Liver (tissue), 9 donors: ENCODE results near the gene ATM. TPM values are rescaled to one million over a fixed set of nuclear protein-coding genes. Genes with fewer than 3 reads are reported as not detected.

Experiments used
- DNase-seq: peaks from one replicate; pipeline ENCODE4 v3.0.0-alpha.2; 2017; ENCODE audit warnings: low spot score
- H3K27ac ChIP-seq, 2 donors: one replicate each; pipeline ENCODE4 v1.7.0; 2013; ENCODE audit warnings: inconsistent platforms in 2 of 2, low read length in 2 of 2, control low read depth in 1 of 2, low read depth in 1 of 2, mild to moderate bottlenecking in 1 of 2
- H3K27me3 ChIP-seq, 4 donors: one replicate each; pipeline versions ENCODE4 v1.6.1 to v1.7.0; 2013; ENCODE audit warnings: low read length in 3 of 4, inconsistent platforms in 1 of 4, mild to moderate bottlenecking in 1 of 4, moderate library complexity in 1 of 4; ENCODE audit not compliant: control insufficient read depth in 4 of 4, insufficient read depth in 4 of 4
- H3K36me3 ChIP-seq, 4 donors: one replicate each; pipeline versions ENCODE4 v1.6.1 to v1.7.0; 2013; ENCODE audit warnings: low read length in 3 of 4, mild to moderate bottlenecking in 3 of 4, low read depth in 1 of 4, moderate library complexity in 1 of 4; ENCODE audit not compliant: control insufficient read depth in 4 of 4, insufficient read depth in 3 of 4
- H3K4me1 ChIP-seq, 4 donors: one replicate each; pipeline versions ENCODE4 v1.6.1 to v1.7.0; 2013; ENCODE audit warnings: low read length in 3 of 4, mild to moderate bottlenecking in 3 of 4, moderate library complexity in 1 of 4; ENCODE audit not compliant: control insufficient read depth in 4 of 4, insufficient read depth in 4 of 4
- H3K4me3 ChIP-seq, 3 donors: one replicate each; pipeline versions ENCODE4 v1.6.1 to v1.7.0; 2013; ENCODE audit warnings: low read length in 3 of 3, control low read depth in 1 of 3, low read depth in 1 of 3, mild to moderate bottlenecking in 1 of 3
- H3K9ac ChIP-seq, 2 donors: one replicate each; pipeline ENCODE4 v1.7.0; 2013; ENCODE audit warnings: low read length in 2 of 2, mild to moderate bottlenecking in 2 of 2, moderate library complexity in 2 of 2, control low read depth in 1 of 2, low read depth in 1 of 2
- H3K9me3 ChIP-seq, 4 donors: one replicate each; pipeline versions ENCODE4 v1.6.1 to v1.7.0; 2013; ENCODE audit warnings: low read length in 3 of 4; ENCODE audit not compliant: control insufficient read depth in 4 of 4
- ATF3 ChIP-seq: IDR thresholded peaks from 2 replicates; pipeline ENCODE4 v1.6.1; 2016; ENCODE audit warnings: antibody characterized with exemption
- CTCF ChIP-seq: fragments of 150-350 bp; IDR thresholded peaks from 2 replicates; pipeline ENCODE4 v1.5.1; 2017; ENCODE audit warnings: improper control_type of control experiment, low read depth, low read length; ENCODE audit not compliant: missing input control
- EGR1 ChIP-seq, 2 donors: IDR thresholded peaks; 2 replicates each; pipeline ENCODE4 v1.6.1; 2016 to 2018; ENCODE audit warnings: antibody characterized with exemption in 2 of 2, low read depth in 2 of 2
- FOXA1 ChIP-seq: IDR thresholded peaks from 2 replicates; pipeline ENCODE4 v1.6.1; 2016; ENCODE audit warnings: antibody characterized with exemption
- FOXA2 ChIP-seq: IDR thresholded peaks from 2 replicates; pipeline ENCODE4 v1.6.1; 2016; ENCODE audit warnings: antibody characterized with exemption
- GABPA ChIP-seq, 2 donors: IDR thresholded peaks in 1 of 2; conservative IDR thresholded peaks in 1 of 2; 2 replicates each; pipeline ENCODE4 v1.6.1; 2016; ENCODE audit warnings: antibody characterized with exemption in 2 of 2, mild to moderate bottlenecking in 1 of 2, moderate library complexity in 1 of 2
- HNF4A ChIP-seq, 2 donors: conservative IDR thresholded peaks; 2 replicates each; pipeline ENCODE4 v1.6.1; 2016; ENCODE audit warnings: antibody characterized with exemption in 2 of 2, mild to moderate bottlenecking in 2 of 2
- JUND ChIP-seq, 2 donors: IDR thresholded peaks; 2 replicates each; pipeline ENCODE4 v1.6.1; 2016; ENCODE audit warnings: antibody characterized with exemption in 2 of 2
- MAX ChIP-seq: IDR thresholded peaks from 2 replicates; pipeline ENCODE4 v1.6.1; 2016; ENCODE audit warnings: antibody characterized with exemption
- NR2F2 ChIP-seq: IDR thresholded peaks from 2 replicates; pipeline ENCODE4 v1.6.1; 2016; ENCODE audit warnings: antibody characterized with exemption
- RAD21 ChIP-seq, 2 donors: IDR thresholded peaks; 2 replicates each; pipeline ENCODE4 v1.6.1; 2016; ENCODE audit warnings: antibody characterized with exemption in 2 of 2, mild to moderate bottlenecking in 2 of 2
- REST ChIP-seq: IDR thresholded peaks from 2 replicates; pipeline ENCODE4 v1.6.1; 2016; ENCODE audit warnings: antibody characterized with exemption, mild to moderate bottlenecking
- RXRA ChIP-seq, 2 donors: IDR thresholded peaks; 2 replicates each; pipeline ENCODE4 v1.6.1; 2017 to 2018; ENCODE audit warnings: antibody characterized with exemption in 2 of 2, mild to moderate bottlenecking in 1 of 2
- SP1 ChIP-seq: IDR thresholded peaks from 2 replicates; pipeline ENCODE4 v1.6.1; 2018; ENCODE audit warnings: antibody characterized with exemption, mild to moderate bottlenecking
- YY1 ChIP-seq: IDR thresholded peaks from 2 replicates; pipeline ENCODE4 v1.6.1; 2016; ENCODE audit warnings: antibody characterized with exemption, mild to moderate bottlenecking
- ZBTB33 ChIP-seq: IDR thresholded peaks from 2 replicates; pipeline ENCODE4 v1.6.1; 2016; ENCODE audit warnings: antibody characterized with exemption
- WGBS: extraction: QIAGEN DNeasy Blood & Tissue Kit; methylation state at CpG from one replicate; pipeline ENCODE4 v1.1.7; 2013; 5-methylcytosine and 5-hydroxymethylcytosine counted together
- polyA plus RNA-seq, 2 donors: library from polyadenylated mRNA; stranded (reverse) in 1 of 2; unstranded in 1 of 2; fragments of 200-250 nt in 1 of 2; fragments of >200 nt in 1 of 2; fragmentation: Nextera tagmentation in 1 of 2; extraction: Ambion mirVana in 1 of 2; gene quantifications; one replicate each; pipeline versions ENCODE4 v1.2.1 to v1.2.3, GENCODE V29; 2013 to 2015
- total RNA-seq, 2 donors: library from RNA; depleted of rRNA; stranded (reverse); fragments of >200 nt; gene quantifications; one replicate each; pipeline ENCODE4 v1.2.3, GENCODE V29; 2014
- donor health status: healthy.
- donor health status: healthy.
- donor health status: healthy.
- donor health status: healthy.
- donor health status: healthy.

ATM gene
- total and polyA plus RNA-seq, 4 donors, result 9.9 to 65.7 (median 20.9) TPM

DNA sequence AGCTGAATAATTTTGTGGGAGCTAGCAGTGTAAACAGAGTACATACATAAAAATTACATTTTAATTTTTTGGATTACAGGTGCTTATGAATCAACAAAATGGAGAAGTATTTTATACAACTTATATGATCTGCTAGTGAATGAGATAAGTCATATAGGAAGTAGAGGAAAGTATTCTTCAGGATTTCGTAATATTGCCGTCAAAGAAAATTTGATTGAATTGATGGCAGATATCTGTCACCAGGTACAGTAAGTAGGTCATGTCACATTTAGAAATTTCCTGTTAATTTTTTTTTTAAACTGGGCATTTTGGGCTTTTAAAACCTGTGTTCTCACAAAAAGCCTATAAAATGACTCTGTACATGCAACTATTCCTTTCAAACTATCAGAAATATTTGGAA is 24.0 kb downstream of the ATM start (continued):
- no peak for TF ChIP-seq CTCF

- H3K4me3 ChIP-seq, result no peak overlapping the region
- no peaks in the 10 kb centered on the region for H3K4me1 ChIP-seq
- no peaks in the 10 kb centered on the region for H3K27me3 ChIP-seq
- 100% methylated on average over 1 of the region's 1 CpG for WGBS
- H3K36me3 ChIP-seq, result peaks cover 3 to 45% (median 40%) of the 10 kb centered on the region in 4 donors
- H3K9ac ChIP-seq, result no peak overlapping the region
- H3K27ac ChIP-seq, result no peak overlapping the region
- TF ChIP-seq FOXA2 (no peak), HNF4A (conservative IDR thresholded peaks at IDR 0.05) (no peak), FOXA1 (no peak), YY1 (no peak), MAX (no peak), ATF3 (no peak), RXRA (IDR thresholded peaks at IDR 0.05) (no peak), GABPA (IDR thresholded peaks at IDR 0.05 in 1 of 2, conservative IDR thresholded peaks at IDR 0.05 in 1 of 2) (no peak), SP1 (no peak), JUND (IDR thresholded peaks at IDR 0.05) (no peak), REST (no peak), EGR1 (IDR thresholded peaks at IDR 0.05; ENCODE audit: low read depth in 2 of 2) (no peak), CTCF (no peak), NR2F2 (no peak), RAD21 (IDR thresholded peaks at IDR 0.05) (no peak), ZBTB33 (no peak)
- no peaks in the 10 kb centered on the region for H3K9me3 ChIP-seq
- no peak for DNase-seq
Measured at GRCh38 chr11:108253176-108253575, 30.3 kb downstream of the ATM start.
